Sigmoid colon (tissue), 7 donors: ENCODE results near the gene RAB6B. TPM values are rescaled to one million over a fixed set of nuclear protein-coding genes. Genes with fewer than 3 reads are reported as not detected.

Experiments
- DNase-seq: peaks from one replicate; pipeline ENCODE4 v3.0.0-alpha.2; 2019
- H3K27ac ChIP-seq, 4 donors: fragments of 200-600 bp; sonication (generic); one replicate each; pipeline ENCODE4 v1.5.1; 2016 to 2019; ENCODE audit warnings: mild to moderate bottlenecking in 1 of 4
- H3K27me3 ChIP-seq, 3 donors: fragments of 200-600 bp; sonication (generic); one replicate each; pipeline ENCODE4 v1.5.1; 2019; ENCODE audit warnings: mild to moderate bottlenecking in 1 of 3
- H3K36me3 ChIP-seq, 4 donors: fragments of 200-600 bp; sonication (generic); one replicate each; pipeline ENCODE4 v1.5.1; 2016 to 2019
- H3K4me1 ChIP-seq, 4 donors: fragments of 200-600 bp; sonication (generic); one replicate each; pipeline ENCODE4 v1.5.1; 2017 to 2019
- H3K4me3 ChIP-seq, 4 donors: fragments of 200-600 bp; sonication (generic); one replicate each; pipeline ENCODE4 v1.5.1; 2017 to 2019; ENCODE audit warnings: mild to moderate bottlenecking in 2 of 4, moderate library complexity in 1 of 4
- H3K9me3 ChIP-seq, 4 donors: fragments of 200-600 bp in 3 of 4; sonication (generic) in 3 of 4; one replicate each; pipeline versions ENCODE4 v1.5.1 to v1.6.1; 2013 to 2019
- EP300 ChIP-seq, 4 donors: sonication (generic); formaldehyde crosslinking; IDR thresholded peaks; one replicate each; pipeline ENCODE4 v1.6.1; 2017; ENCODE audit warnings: antibody characterized with exemption in 4 of 4
- POLR2A ChIP-seq, 2 donors: fragments of 450-650 bp; IDR thresholded peaks; one replicate each; pipeline ENCODE4 v1.6.1; 2016; ENCODE audit warnings: antibody characterized with exemption in 2 of 2, mild to moderate bottlenecking in 2 of 2, moderate library complexity in 2 of 2
- POLR2AphosphoS5 ChIP-seq, 4 donors: sonication (generic); formaldehyde crosslinking; IDR thresholded peaks; one replicate each; pipeline ENCODE4 v1.6.1; 2017; ENCODE audit warnings: antibody characterized with exemption in 4 of 4
- WGBS, 2 donors: extraction: QIAGEN DNeasy Blood & Tissue Kit; methylation state at CpG; one replicate each; pipeline ENCODE4 v1.1.7; 2013; 5-methylcytosine and 5-hydroxymethylcytosine counted together
- intact Hi-C: fragments of 100-400 bp; cut with DNase I; formaldehyde crosslinking; loops from one replicate; pipeline ENCODE4 v1.15.1; 2023
- polyA plus RNA-seq, 3 donors: library from polyadenylated mRNA; stranded (reverse); fragments of 200-250 nt; gene quantifications; one replicate each; pipeline ENCODE4 v1.2.3, GENCODE V29; 2013
- total RNA-seq, 4 donors: library from RNA; depleted of rRNA; stranded (reverse); fragments of >200 nt; gene quantifications; one replicate each; pipeline ENCODE4 v1.1.0, GENCODE V29; 2016
- TF ChIP-seq, protein P1 (sequence below), 4 experiments: fragments of 450-650 bp in 3 of 4; fragments of 200-600 bp in 1 of 4; IDR thresholded peaks; one replicate each; pipeline ENCODE4 v1.5.1; 2016 to 2019; ENCODE audit warnings: antibody characterized with exemption in 4 of 4, mild to moderate bottlenecking in 3 of 4, moderate library complexity in 2 of 4
- donor health status: healthy with polysubstance abuse.
- donor health status: Bipolar disorder and iron deficiency.
- donor health status: healthy.

The RAB6B gene
- total and polyA plus RNA-seq, 7 donors, result 0.60 to 19.7 (median 5.2) TPM

- no peak for DNase-seq
- Histone ChIP-seq H3K36me3 (no peaks in the 10 kb centered on the region), H3K27me3 (no peaks in the 10 kb centered on the region), H3K9me3 (no peaks in the 10 kb centered on the region), H3K27ac (no peak overlapping the region), H3K4me1 (peaks cover 0 to 19% (median 10%) of the 10 kb centered on the region in 4 donors), H3K4me3 (no peak overlapping the region)
- no peak for TF ChIP-seq POLR2A (IDR thresholded peaks at IDR 0.05)
- TF ChIP-seq, protein P1, sequence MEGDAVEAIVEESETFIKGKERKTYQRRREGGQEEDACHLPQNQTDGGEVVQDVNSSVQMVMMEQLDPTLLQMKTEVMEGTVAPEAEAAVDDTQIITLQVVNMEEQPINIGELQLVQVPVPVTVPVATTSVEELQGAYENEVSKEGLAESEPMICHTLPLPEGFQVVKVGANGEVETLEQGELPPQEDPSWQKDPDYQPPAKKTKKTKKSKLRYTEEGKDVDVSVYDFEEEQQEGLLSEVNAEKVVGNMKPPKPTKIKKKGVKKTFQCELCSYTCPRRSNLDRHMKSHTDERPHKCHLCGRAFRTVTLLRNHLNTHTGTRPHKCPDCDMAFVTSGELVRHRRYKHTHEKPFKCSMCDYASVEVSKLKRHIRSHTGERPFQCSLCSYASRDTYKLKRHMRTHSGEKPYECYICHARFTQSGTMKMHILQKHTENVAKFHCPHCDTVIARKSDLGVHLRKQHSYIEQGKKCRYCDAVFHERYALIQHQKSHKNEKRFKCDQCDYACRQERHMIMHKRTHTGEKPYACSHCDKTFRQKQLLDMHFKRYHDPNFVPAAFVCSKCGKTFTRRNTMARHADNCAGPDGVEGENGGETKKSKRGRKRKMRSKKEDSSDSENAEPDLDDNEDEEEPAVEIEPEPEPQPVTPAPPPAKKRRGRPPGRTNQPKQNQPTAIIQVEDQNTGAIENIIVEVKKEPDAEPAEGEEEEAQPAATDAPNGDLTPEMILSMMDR (IDR thresholded peaks at IDR 0.05), result no peak
- no peak for TF ChIP-seq POLR2AphosphoS5 (IDR thresholded peaks at IDR 0.05)
- TF ChIP-seq EP300 (IDR thresholded peaks at IDR 0.05), result no peak
- intact Hi-C loops, result no loop called here
- WGBS, 2 donors, result 75 to 81% methylated on average over 6 of the region's 6 CpGs
Measured at GRCh38 chr3:133892541-133893231, 3.0 kb downstream of the RAB6B start.

DNA sequence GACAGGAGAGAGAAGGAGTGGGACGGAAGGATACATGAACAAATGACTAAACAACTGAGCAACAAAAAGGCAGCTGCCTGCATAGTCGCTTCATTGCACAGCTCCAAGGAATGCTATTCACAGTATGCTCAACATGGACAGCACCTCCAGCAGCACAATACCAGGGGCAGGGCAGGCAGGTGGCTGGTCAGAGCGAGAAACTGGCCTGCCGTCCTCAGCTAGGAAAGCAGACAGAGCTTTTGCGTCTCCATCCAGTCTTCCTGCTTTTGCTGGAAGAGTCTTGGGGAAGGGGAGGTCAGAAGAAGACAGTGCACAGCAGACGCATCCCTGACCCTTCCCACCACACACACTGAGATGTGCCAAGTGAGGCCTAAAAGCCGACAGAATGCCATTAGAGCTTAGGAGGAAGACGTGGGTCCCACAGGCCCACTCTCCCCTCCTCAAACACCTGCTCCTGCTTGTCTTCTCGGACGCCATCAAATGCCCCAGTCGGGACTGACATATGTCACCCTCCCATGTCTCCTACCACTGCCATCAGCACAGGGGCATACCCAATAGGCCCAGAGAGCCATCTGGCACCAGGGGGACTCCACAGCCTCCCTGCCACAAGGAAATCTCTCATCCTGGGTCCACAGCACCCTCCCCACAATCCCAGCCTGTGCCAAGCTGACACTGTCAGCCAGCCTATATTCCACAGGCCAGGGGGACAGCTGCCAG lies 3.9 kb downstream of the RAB6B start:
- intact Hi-C loops, result no loop called here
- H3K4me1 ChIP-seq, result peaks cover 0 to 19% (median 10%) of the 10 kb centered on the region in 4 donors
- H3K4me3 ChIP-seq, result no peak overlapping the region
- TF ChIP-seq POLR2A (IDR thresholded peaks at IDR 0.05), result no peak
- TF ChIP-seq POLR2AphosphoS5 (IDR thresholded peaks at IDR 0.05), result no peak
- TF ChIP-seq, protein P1 (IDR thresholded peaks at IDR 0.05), result no peak
- TF ChIP-seq EP300 (IDR thresholded peaks at IDR 0.05), result no peak
- no peak for DNase-seq
- no peaks in the 10 kb centered on the region for H3K36me3 ChIP-seq
- H3K9me3 ChIP-seq, result no peaks in the 10 kb centered on the region
- no peak overlapping the region for H3K27ac ChIP-seq
- WGBS, 2 donors, result 91 to 95% methylated on average over 11 of the region's 11 CpGs
- H3K27me3 ChIP-seq, result no peaks in the 10 kb centered on the region

- Histone ChIP-seq H3K27ac (no peak overlapping the region), H3K4me3 (no peak overlapping the region), H3K9me3 (no peaks in the 10 kb centered on the region), H3K36me3 (no peaks in the 10 kb centered on the region), H3K4me1 (peaks cover 0 to 16% (median 8%) of the 10 kb centered on the region in 4 donors), H3K27me3 (no peaks in the 10 kb centered on the region)
- intact Hi-C loops, result no loop called here
- TF ChIP-seq POLR2A (IDR thresholded peaks at IDR 0.05) (no peak), POLR2AphosphoS5 (IDR thresholded peaks at IDR 0.05) (no peak)
- DNase-seq, result no peak
- 76 to 92% methylated on average over 5 of the region's 5 CpGs for WGBS, 2 donors
Measured at GRCh38 chr3:133890972-133891644, 4.6 kb downstream of the RAB6B start.

DNA sequence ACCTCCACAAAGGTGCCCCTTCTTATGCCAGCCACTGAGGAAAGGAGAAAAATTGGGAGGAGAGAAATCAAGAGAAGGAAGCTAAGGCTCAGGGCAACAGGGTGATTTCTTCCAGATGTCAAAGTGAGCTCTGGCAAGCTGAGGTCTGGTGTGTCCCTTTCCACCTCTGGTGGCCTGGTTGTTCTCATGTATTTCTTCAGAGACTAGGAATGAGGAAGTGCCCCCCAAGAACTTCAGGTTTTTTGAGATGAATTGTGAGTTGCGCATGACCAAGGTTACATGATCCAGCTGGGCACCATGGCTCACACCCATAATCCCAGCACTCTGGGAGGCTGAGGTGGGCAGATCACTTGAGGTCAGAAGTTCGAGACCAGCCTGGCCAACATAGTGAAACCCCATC lies 5.6 kb downstream of the RAB6B start:
- H3K4me3 ChIP-seq, result no peak overlapping the region
- WGBS, 2 donors, result 91 to 97% methylated on average over 2 of the region's 2 CpGs
- no peak overlapping the region for H3K27ac ChIP-seq
- DNase-seq, result no peak
- intact Hi-C loops, result no loop called here
- TF ChIP-seq, protein P1 (IDR thresholded peaks at IDR 0.05), result no peak
- TF ChIP-seq POLR2AphosphoS5 (IDR thresholded peaks at IDR 0.05), result no peak
- TF ChIP-seq EP300 (IDR thresholded peaks at IDR 0.05), result no peak
- TF ChIP-seq POLR2A (IDR thresholded peaks at IDR 0.05), result no peak
- peaks cover 0 to 8% (median 7%) of the 10 kb centered on the region in 4 donors for H3K4me1 ChIP-seq
- H3K36me3 ChIP-seq, result no peaks in the 10 kb centered on the region
- H3K27me3 ChIP-seq, result no peaks in the 10 kb centered on the region
- no peaks in the 10 kb centered on the region for H3K9me3 ChIP-seq

GRCh38 chr3:133888726-133889340 lies 6.8 kb downstream of the RAB6B start:
- Histone ChIP-seq H3K27me3 (no peaks in the 10 kb centered on the region), H3K4me1 (no peaks in the 10 kb centered on the region), H3K9me3 (no peaks in the 10 kb centered on the region), H3K27ac (no peak overlapping the region), H3K36me3 (no peaks in the 10 kb centered on the region), H3K4me3 (no peak overlapping the region)
- intact Hi-C loops, result no loop called here
- 89 to 90% methylated on average over 9 of the region's 9 CpGs for WGBS, 2 donors
- TF ChIP-seq POLR2A (IDR thresholded peaks at IDR 0.05) (no peak), EP300 (IDR thresholded peaks at IDR 0.05) (no peak), POLR2AphosphoS5 (IDR thresholded peaks at IDR 0.05) (no peak)
- TF ChIP-seq, protein P1 (IDR thresholded peaks at IDR 0.05), result no peak
- DNase-seq, result no peak
